GM12891 (cell line): ENCODE results near the gene JDP2.

ENCODE experiments used
- POLR2A ChIP-seq: IDR thresholded peaks from 2 replicates; pipeline ENCODE4 v1.6.1; 2011; ENCODE audit warnings: low read depth, low read length, control low read depth
- POLR2AphosphoS5 ChIP-seq: IDR thresholded peaks from 2 replicates; pipeline ENCODE4 v1.6.1; 2011; ENCODE audit warnings: low read depth, low read length, control low read depth
- POU2F2 ChIP-seq: IDR thresholded peaks from 2 replicates; pipeline ENCODE4 v1.6.1; 2011; ENCODE audit warnings: low read depth, mild to moderate bottlenecking, control low read depth, low read length, moderate library complexity
- SPI1 ChIP-seq: IDR thresholded peaks from 2 replicates; pipeline ENCODE4 v1.6.1; 2011; ENCODE audit warnings: low read depth, low read length, control low read depth
- TAF1 ChIP-seq: IDR thresholded peaks from 2 replicates; pipeline ENCODE4 v1.6.1; 2011; ENCODE audit warnings: low read depth, low read length, control low read depth

DNA sequence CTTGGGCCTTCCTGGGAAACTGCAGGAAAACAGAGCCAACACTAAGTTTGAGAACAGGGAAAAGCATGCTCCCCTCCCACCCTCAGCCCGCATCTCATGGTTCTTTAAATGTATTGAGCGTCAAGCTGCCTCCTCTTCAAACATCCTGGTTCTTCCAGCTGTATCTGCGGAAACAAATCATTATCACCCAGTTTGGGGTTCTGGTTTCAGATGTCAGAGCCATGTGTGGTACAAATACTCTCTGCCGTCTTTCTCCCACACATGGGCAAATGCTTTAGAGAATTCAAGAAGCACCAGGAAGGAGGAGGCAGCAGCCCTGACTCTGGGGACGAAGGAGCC, 29.1 kb downstream of the JDP2 start:
- TF ChIP-seq SPI1 (no peak), POLR2A (no peak), TAF1 (no peak), POLR2AphosphoS5 (no peak), POU2F2 (no peak)
